ENCODE data around the gene RANBP6. TPM values are rescaled to one million over a fixed set of nuclear protein-coding genes. Genes with fewer than 3 reads are reported as not detected.

RANBP6 gene
- total RNA-seq, 1 experiment from 2014 or later: 7.9 TPM

GRCh38 chr9:6047020-6047419 is 31.6 kb upstream of the RANBP6 start:
- no peaks in the 10 kb centered on the region for H3K9me2 ChIP-seq (ENCODE audit: insufficient read depth)
- intact Hi-C loops (cut with micrococcal nuclease; ENCODE audit: unreplicated experiment): no loop called here
- no peaks in the 10 kb centered on the region for H3F3A ChIP-seq (ENCODE audit: insufficient read depth, low read depth)
- no peak overlapping the region for H3K27ac ChIP-seq
- no peak overlapping the region for H3K4me2 ChIP-seq
- H3K4me3 ChIP-seq: no peak overlapping the region
- H3K27me3 ChIP-seq (ENCODE audit: insufficient read depth, low read depth): no peaks in the 10 kb centered on the region
- no peak for DNase-seq
- TF ChIP-seq CTCF (conservative IDR thresholded peaks at IDR 0.05): no peak
- ChIA-PET CTCF (no interaction called here), POLR2A (ENCODE audit: unreplicated experiment) (no interaction called here)
- H4K20me1 ChIP-seq (ENCODE audit: insufficient read depth): no peaks in the 10 kb centered on the region
- H3K79me2 ChIP-seq (ENCODE audit: low read depth): no peaks in the 10 kb centered on the region
- H3K9me3 ChIP-seq (ENCODE audit: insufficient read depth, low read depth): no peaks in the 10 kb centered on the region
- H3K4me1 ChIP-seq (replicated peaks; ENCODE audit: insufficient read depth): no peaks in the 10 kb centered on the region
- no peak overlapping the region for H2AFZ ChIP-seq
- no TSS peak for BruUV-seq (replicated peaks)
- H3K36me3 ChIP-seq (ENCODE audit: low read depth): no peaks in the 10 kb centered on the region

GRCh38 chr9:6045364-6045763 is 29.9 kb upstream of the RANBP6 start:
- TF ChIP-seq EZH2 (IDR thresholded peaks at IDR 0.05; ENCODE audit: low read depth): no peak
- TF ChIP-seq CTCF (conservative IDR thresholded peaks at IDR 0.05): no peak
- H3F3A ChIP-seq (ENCODE audit: insufficient read depth, low read depth): no peaks in the 10 kb centered on the region
- intact Hi-C loops (cut with micrococcal nuclease; ENCODE audit: unreplicated experiment): no loop called here
- H3K27ac ChIP-seq: no peak overlapping the region
- no peaks in the 10 kb centered on the region for H3K79me2 ChIP-seq (ENCODE audit: low read depth)
- H2AFZ ChIP-seq: no peak overlapping the region
- ChIA-PET CTCF (no interaction called here), POLR2A (ENCODE audit: unreplicated experiment) (no interaction called here)
- H3K27me3 ChIP-seq (ENCODE audit: insufficient read depth, low read depth): no peaks in the 10 kb centered on the region
- no TSS peak for BruUV-seq (replicated peaks)
- H3K4me1 ChIP-seq (replicated peaks; ENCODE audit: insufficient read depth): no peaks in the 10 kb centered on the region
- H4K20me1 ChIP-seq (ENCODE audit: insufficient read depth): no peaks in the 10 kb centered on the region
- no peak overlapping the region for H3K4me3 ChIP-seq
- H3K9me2 ChIP-seq (ENCODE audit: insufficient read depth): no peaks in the 10 kb centered on the region
- H3K36me3 ChIP-seq (ENCODE audit: low read depth): no peaks in the 10 kb centered on the region
- DNase-seq: no peak
- H3K9me3 ChIP-seq (ENCODE audit: insufficient read depth, low read depth): no peaks in the 10 kb centered on the region
- no peak overlapping the region for H3K4me2 ChIP-seq

GRCh38 chr9:6040077-6040476 is 24.7 kb upstream of the RANBP6 start:
- ChIA-PET POLR2A (ENCODE audit: unreplicated experiment) (no interaction called here), CTCF (no interaction called here)
- H3K4me1 ChIP-seq (replicated peaks; ENCODE audit: insufficient read depth): no peaks in the 10 kb centered on the region

More at GRCh38 chr9:6040077-6040476, 24.7 kb upstream of the RANBP6 start:
- no TSS peak for BruUV-seq (replicated peaks)
- no peak overlapping the region for H2AFZ ChIP-seq
- H3K27me3 ChIP-seq (ENCODE audit: insufficient read depth, low read depth): no peaks in the 10 kb centered on the region
- H3K9me3 ChIP-seq (ENCODE audit: insufficient read depth, low read depth): no peaks in the 10 kb centered on the region
- TF ChIP-seq CTCF (conservative IDR thresholded peaks at IDR 0.05) (no peak), EZH2 (IDR thresholded peaks at IDR 0.05; ENCODE audit: low read depth) (no peak)
- H4K20me1 ChIP-seq (ENCODE audit: insufficient read depth): no peaks in the 10 kb centered on the region
- no peak overlapping the region for H3K4me2 ChIP-seq
- DNase-seq: no peak
- no peak overlapping the region for H3K27ac ChIP-seq
- no peaks in the 10 kb centered on the region for H3K36me3 ChIP-seq (ENCODE audit: low read depth)
- no peaks in the 10 kb centered on the region for H3F3A ChIP-seq (ENCODE audit: insufficient read depth, low read depth)
- H3K4me3 ChIP-seq: no peak overlapping the region
- intact Hi-C loops (cut with micrococcal nuclease; ENCODE audit: unreplicated experiment): no loop called here
- no peaks in the 10 kb centered on the region for H3K9me2 ChIP-seq (ENCODE audit: insufficient read depth)
- no peaks in the 10 kb centered on the region for H3K79me2 ChIP-seq (ENCODE audit: low read depth)
